K562 (cell line): Measurements from ENCODE around the gene ATG7. TPM values are rescaled to one million over a fixed set of nuclear protein-coding genes. Genes with fewer than 3 reads are reported as not detected.

ENCODE experiments used
- ATAC-seq: fragments of 200-7000 bp; cut with Tn5 transposase; 3 replicates; pipeline ENCODE4 v1.9.1; 2020; ENCODE audit warnings: moderate library complexity
- BruUV-seq: library from RNA; stranded (reverse); fragments of 400-500 nt; replicated peaks from 2 replicates; lab custom pipeline; 2021; lab: Mats Ljungman, UMichigan
- CTCF ChIA-PET: fragments of 300-600 bp; formaldehyde crosslinking; extraction: SDS; loops from one replicate; lab custom pipeline; 2021; ENCODE audit warnings: low intra/inter-chr PET ratio; lab: Yijun Ruan, JAX
- POLR2A ChIA-PET: fragments of 300-600, 350-650 bp; sonication (Branson Sonifier 250); formaldehyde crosslinking; extraction: SDS; loops from one replicate; lab custom pipeline; 2021; ENCODE audit warnings: antibody characterized with exemption, inconsistent platforms; lab: Yijun Ruan, JAX
- DNase-seq, 4 experiments: peaks; one replicate each; pipeline versions ENCODE4 v3.0.0 to v3.0.0-alpha.2; 2011 to 2018; ENCODE audit warnings: low spot score in 3 of 4, mixed read lengths in 3 of 4; ENCODE audit errors: extremely low read depth in 1 of 4
- FAIRE-seq: peaks from 2 replicates; lab custom pipeline; 2011; peaks lifted over from hg19 to GRCh38; lab: Jason Lieb, UNC
- H2AFZ ChIP-seq: 2 replicates; pipeline ENCODE4 v1.6.0; 2011; ENCODE audit warnings: low read depth, low read length, control low read depth, inconsistent platforms
- H3K27ac ChIP-seq: fragments of 200-600 bp; 3 replicates; pipeline ENCODE4 v1.8.0; 2011; ENCODE audit warnings: low read depth, mild to moderate bottlenecking, control low read depth, inconsistent platforms, low read length, moderate library complexity, mixed read lengths; ENCODE audit errors: extremely low read depth
- H3K27me3 ChIP-seq, 2 experiments: fragments of 300-600 bp in 1 of 2; 2 replicates in 1 of 2; 3 replicates in 1 of 2; pipeline versions ENCODE4 v1.6.0 to v1.8.0; 2011; ENCODE audit warnings: inconsistent platforms in 2 of 2, low read length in 2 of 2, mild to moderate bottlenecking in 1 of 2, mixed read lengths in 1 of 2, moderate library complexity in 1 of 2; ENCODE audit not compliant: control insufficient read depth in 2 of 2, insufficient read depth in 2 of 2
- H3K36me3 ChIP-seq: fragments of 300-600 bp; 3 replicates; pipeline ENCODE4 v1.8.0; 2011; ENCODE audit warnings: mild to moderate bottlenecking, low read length, inconsistent platforms; ENCODE audit not compliant: control insufficient read depth, insufficient read depth
- H3K4me1 ChIP-seq, 2 experiments: fragments of 200-600 bp in 1 of 2; replicated peaks in 1 of 2; 2 replicates in 1 of 2; 3 replicates in 1 of 2; pipeline versions ENCODE4 v1.5.1 to v1.8.0; 2011; ENCODE audit warnings: inconsistent platforms in 2 of 2, low read length in 2 of 2, mild to moderate bottlenecking in 1 of 2, mixed read lengths in 1 of 2, moderate library complexity in 1 of 2; ENCODE audit not compliant: control insufficient read depth in 2 of 2, insufficient read depth in 2 of 2
- H3K4me2 ChIP-seq: 2 replicates; pipeline ENCODE4 v1.6.1; 2011; ENCODE audit warnings: low read length, control low read depth, inconsistent platforms, mixed read lengths; ENCODE audit not compliant: insufficient read depth
- H3K4me3 ChIP-seq: fragments of 200-600 bp; sonication (generic), shearing (Covaris generic); 2 replicates; pipeline ENCODE4 v1.5.1; 2016; ENCODE audit warnings: control low read depth, inconsistent platforms
- H3K79me2 ChIP-seq: fragments of 200-600 bp; 3 replicates; pipeline ENCODE4 v1.8.0; 2011; ENCODE audit warnings: low read length, inconsistent platforms; ENCODE audit not compliant: control insufficient read depth, insufficient read depth
- H3K9ac ChIP-seq, 2 experiments: 2 replicates each; pipeline versions ENCODE4 v1.6.0 to v1.6.1; 2011; ENCODE audit warnings: low read depth in 2 of 2, low read length in 2 of 2, control low read depth in 1 of 2, inconsistent platforms in 1 of 2, mild to moderate bottlenecking in 1 of 2, mixed read lengths in 1 of 2; ENCODE audit not compliant: insufficient read depth in 1 of 2
- H3K9me1 ChIP-seq: one replicate; pipeline ENCODE4 v1.6.0; 2011; ENCODE audit warnings: inconsistent platforms, mild to moderate bottlenecking, low read length, moderate library complexity; ENCODE audit not compliant: control insufficient read depth, insufficient read depth
- H3K9me3 ChIP-seq: replicated peaks from 2 replicates; pipeline ENCODE4 v1.5.1; 2011; ENCODE audit warnings: low read depth, low read length, inconsistent platforms; ENCODE audit not compliant: control insufficient read depth, insufficient read depth
- H4K20me1 ChIP-seq: replicated peaks from 2 replicates; pipeline ENCODE4 v1.6.1; 2011; ENCODE audit warnings: low read length, inconsistent platforms, mixed read lengths; ENCODE audit not compliant: control insufficient read depth, insufficient read depth
- BRD9 ChIP-seq: fragments of 450-650 bp; IDR thresholded peaks from 2 replicates; pipeline ENCODE4 v1.6.1; 2018; ENCODE audit warnings: low read depth; ENCODE audit not compliant: partially characterized antibody
- EGR1 ChIP-seq: fragments of 450-650 bp; conservative IDR thresholded peaks from 2 replicates; pipeline ENCODE4 v1.6.1; 2017; ENCODE audit warnings: mild to moderate bottlenecking
- MXI1 ChIP-seq: IDR thresholded peaks from 2 replicates; pipeline ENCODE4 v1.6.1; 2011; ENCODE audit warnings: low read depth, mild to moderate bottlenecking, improper control_type of control experiment, low read length
- RAD51 ChIP-seq: fragments of 450-650 bp; IDR thresholded peaks from 2 replicates; pipeline ENCODE4 v1.7.1; 2016; ENCODE audit warnings: low read depth, mild to moderate bottlenecking, borderline replicate concordance
- WGBS: fragments of 100-300 bp; shearing (Covaris generic); methylation state at CpG from one replicate; pipeline ENCODE4 v1.1.6; 2016; ENCODE audit warnings: low coverage, mixed read lengths; ENCODE audit not compliant: insufficient coverage; ENCODE audit errors: missing lambda C conversion rate; 5-methylcytosine and 5-hydroxymethylcytosine counted together
- in situ Hi-C: fragments of 300-500 bp; cut with MboI; formaldehyde crosslinking; loops from 4 replicates; pipeline ENCODE4 v1.15.0; 2018; ENCODE audit warnings: inconsistent platforms, mixed read lengths
- intact Hi-C: fragments of 100-400 bp; cut with micrococcal nuclease; formaldehyde crosslinking; loops from 2 replicates; pipeline ENCODE4 v1.14.2; 2022
- polyA plus RNA-seq, 8 experiments: library from polyadenylated mRNA; depleted of rRNA in 4 of 8; stranded (reverse) in 5 of 8; unstranded in 3 of 8; fragments of >200 nt; fragmentation: Nextera tagmentation in 2 of 8; fragmentation: Illumina TruSeq in 1 of 8; extraction: Ambion mirVana in 2 of 8; extraction: Trizol in 1 of 8; gene quantifications; 2 replicates each; pipeline versions ENCODE4 v1.2.1 to v1.2.3, GENCODE V29; 2011 to 2014; ENCODE audit warnings: inconsistent platforms in 1 of 8, missing spikeins in 1 of 8
- total RNA-seq, 7 experiments: library from RNA; depleted of rRNA in 6 of 7; stranded (reverse); fragments of >200 nt in 6 of 7; fragmentation: Illumina TruSeq in 2 of 7; extraction: Trizol in 2 of 7; gene quantifications; 2 replicates each; pipeline versions ENCODE4 v1.2.1 to v1.2.3, GENCODE V29; 2011 to 2021; ENCODE audit warnings: low replicate concordance in 1 of 7
- TF ChIP-seq, protein P1 (sequence below): fragments of 450-650 bp; conservative IDR thresholded peaks from 2 replicates; pipeline ENCODE4 v1.6.1; 2016; ENCODE audit warnings: missing genetic modification characterization, low read depth, mild to moderate bottlenecking, missing compliant biosample characterization, moderate library complexity

Gene ATG7
- total and polyA plus RNA-seq, 9 of the 15 experiments (the other 6 are each of a cell fraction or from before 2014, with no cell fraction given): 18.3 to 45.3 (median 33.6) TPM

DNA sequence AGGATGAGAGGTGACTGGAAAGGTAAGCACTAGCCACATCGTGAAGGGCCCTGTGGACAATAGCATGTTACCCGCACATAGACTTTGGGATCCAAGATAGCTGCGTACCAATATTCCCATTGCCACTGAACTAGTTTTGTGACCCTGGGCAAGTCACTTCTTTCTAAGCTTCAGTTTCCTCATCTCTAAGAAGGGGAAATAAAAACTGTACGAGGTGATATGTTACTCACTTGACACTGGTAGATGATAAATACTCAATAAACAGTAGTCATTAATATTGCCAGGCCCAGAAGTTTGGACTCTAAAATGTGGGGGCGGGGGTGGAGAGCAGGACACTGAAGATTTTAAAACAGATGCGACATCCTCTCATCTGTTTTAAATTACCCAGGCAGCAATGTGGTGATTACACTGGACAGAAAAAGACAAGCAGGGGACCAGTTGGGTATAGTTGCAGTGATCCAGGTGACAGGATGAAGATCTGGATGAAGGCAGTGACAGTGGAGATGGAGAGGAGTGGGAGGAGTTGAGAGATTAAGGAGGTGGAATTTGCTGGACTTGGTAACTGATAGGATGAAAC, 2.5 kb downstream of the ATG7 start:
- H2AFZ ChIP-seq: no peak overlapping the region
- H3K4me3 ChIP-seq: no peak overlapping the region
- no peaks in the 10 kb centered on the region for H3K9me1 ChIP-seq
- TF ChIP-seq EGR1: 0 out of 2 replicates have a peak, but pooled peaks have one; percentile 4
- 0 out of 2 replicates have a peak, but pooled peaks have one; percentile 13 for TF ChIP-seq MXI1
- no peak for TF ChIP-seq BRD9
- WGBS: 97% methylated on average over 6 of the region's 6 CpGs
- H3K27me3 ChIP-seq: no peaks in the 10 kb centered on the region
- POLR2A ChIA-PET: interaction anchor here (3.0 to 3.5 kb wide), 2 partner anchors 8 to 13 kb away, joined by 18 to 49 read pairs; no protein-coding TSS in a partner anchor
- H3K9ac ChIP-seq: no peak overlapping the region; a peak in 1 of 4 replicates
- H4K20me1 ChIP-seq: no peaks in the 10 kb centered on the region
- CTCF ChIA-PET: no interaction called here
- in situ Hi-C loops (no loop called here), intact Hi-C loops (no loop called here)
- H3K27ac ChIP-seq: no peak overlapping the region
- no peak for ATAC-seq
- FAIRE-seq: no peak
- no peak for DNase-seq
- H3K4me2 ChIP-seq: no peak overlapping the region
- peaks cover 55% of the 10 kb centered on the region for H3K79me2 ChIP-seq
- no TSS peak for BruUV-seq
- peaks cover 9 to 28% of the 10 kb centered on the region in 2 experiments; a peak in 4 of 5 replicates for H3K4me1 ChIP-seq
- 0 out of 2 replicates have a peak, but pooled peaks cover 3% of the 10 kb centered on the region for H3K9me3 ChIP-seq
- H3K36me3 ChIP-seq: peaks cover 26% of the 10 kb centered on the region; the same call in 2 of the 3 replicates

- no peak for FAIRE-seq
- no peaks in the 10 kb centered on the region for H3K27me3 ChIP-seq
- no peak overlapping the region for H2AFZ ChIP-seq
- peaks cover 35% of the 10 kb centered on the region for H3K36me3 ChIP-seq
- H4K20me1 ChIP-seq: no peaks in the 10 kb centered on the region
- ATAC-seq: no peak
- H3K9me1 ChIP-seq: no peaks in the 10 kb centered on the region
- 39% methylated on average over 2 of the region's 2 CpGs for WGBS
- ChIA-PET CTCF (no interaction called here), POLR2A (interaction anchor here (0.6 kb wide), 1 partner anchor 8 kb away, joined by 3 read pairs; no protein-coding TSS in a partner anchor)
- peaks cover 8 to 21% of the 10 kb centered on the region in 2 experiments; a peak in 4 of 5 replicates for H3K4me1 ChIP-seq
- H3K9ac ChIP-seq: no peak overlapping the region
- in situ Hi-C loops: no loop called here
- intact Hi-C loops: no loop called here
- no TSS peak for BruUV-seq
- H3K4me3 ChIP-seq: no peak overlapping the region
- DNase-seq: no peak
- no peak overlapping the region for H3K27ac ChIP-seq
- H3K4me2 ChIP-seq: no peak overlapping the region
- H3K9me3 ChIP-seq: 0 out of 2 replicates have a peak, but pooled peaks cover 3% of the 10 kb centered on the region
- H3K79me2 ChIP-seq: peaks cover 59% of the 10 kb centered on the region
- TF ChIP-seq, protein P1, sequence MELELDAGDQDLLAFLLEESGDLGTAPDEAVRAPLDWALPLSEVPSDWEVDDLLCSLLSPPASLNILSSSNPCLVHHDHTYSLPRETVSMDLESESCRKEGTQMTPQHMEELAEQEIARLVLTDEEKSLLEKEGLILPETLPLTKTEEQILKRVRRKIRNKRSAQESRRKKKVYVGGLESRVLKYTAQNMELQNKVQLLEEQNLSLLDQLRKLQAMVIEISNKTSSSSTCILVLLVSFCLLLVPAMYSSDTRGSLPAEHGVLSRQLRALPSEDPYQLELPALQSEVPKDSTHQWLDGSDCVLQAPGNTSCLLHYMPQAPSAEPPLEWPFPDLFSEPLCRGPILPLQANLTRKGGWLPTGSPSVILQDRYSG: no peak
- no peak for TF ChIP-seq RAD51
These were observed 3.7 kb downstream of the ATG7 start for GRCh38 chr3:11275926-11276325.
